Keratinocyte (primary cell): Measurements from ENCODE around the gene SH2B2. TPM values are rescaled to one million over a fixed set of nuclear protein-coding genes. Genes with fewer than 3 reads are reported as not detected.

Experiments
- DNase-seq: peaks from one replicate; pipeline ENCODE4 v3.0.0-alpha.2; 2011; ENCODE audit warnings: low read depth, missing footprints, low spot score
- FAIRE-seq: peaks from 2 replicates; lab custom pipeline; 2011; peaks lifted over from hg19 to GRCh38; lab: Jason Lieb, UNC
- H2AFZ ChIP-seq: 2 replicates; pipeline ENCODE4 v1.6.0; 2012; ENCODE audit warnings: low read length, control low read depth, inconsistent platforms; ENCODE audit not compliant: control insufficient read depth
- H3K27ac ChIP-seq: 2 replicates; pipeline ENCODE4 v1.5.1; 2011; ENCODE audit warnings: low read length; ENCODE audit not compliant: control insufficient read depth, insufficient read depth
- H3K27me3 ChIP-seq: 3 replicates; pipeline ENCODE4 v1.6.0; 2011; ENCODE audit warnings: low read length; ENCODE audit not compliant: control insufficient read depth, insufficient read depth; ENCODE audit errors: extremely low read depth
- H3K36me3 ChIP-seq, 2 experiments: 2 replicates in 1 of 2; 3 replicates in 1 of 2; pipeline ENCODE4 v1.5.1; 2011; ENCODE audit warnings: low read length in 2 of 2, mild to moderate bottlenecking in 1 of 2; ENCODE audit not compliant: control insufficient read depth in 2 of 2, insufficient read depth in 2 of 2; ENCODE audit errors: extremely low read depth in 1 of 2
- H3K4me1 ChIP-seq: 3 replicates; pipeline ENCODE4 v1.5.1; 2011; ENCODE audit warnings: low read length; ENCODE audit not compliant: control insufficient read depth, insufficient read depth; ENCODE audit errors: extremely low read depth
- H3K4me2 ChIP-seq: 3 replicates; pipeline ENCODE4 v1.6.0; 2011; ENCODE audit warnings: low read depth, low read length; ENCODE audit not compliant: control insufficient read depth, insufficient read depth; ENCODE audit errors: extremely low read depth
- H3K4me3 ChIP-seq, 3 experiments: fragments of 200-600 bp in 1 of 3; sonication (generic) in 1 of 3; 2 replicates in 2 of 3; 3 replicates in 1 of 3; pipeline ENCODE4 v1.5.1; 2011 to 2016; ENCODE audit warnings: low read length in 3 of 3, mild to moderate bottlenecking in 3 of 3, control low read depth in 2 of 3, inconsistent platforms in 1 of 3, low read depth in 1 of 3, mixed read lengths in 1 of 3, mixed run types in 1 of 3, moderate library complexity in 1 of 3; ENCODE audit not compliant: control insufficient read depth in 2 of 3, insufficient read depth in 2 of 3; ENCODE audit errors: extremely low read depth in 1 of 3
- H3K79me2 ChIP-seq: 2 replicates; pipeline ENCODE4 v1.6.0; 2012; ENCODE audit warnings: low read length; ENCODE audit not compliant: control insufficient read depth, insufficient read depth
- H3K9ac ChIP-seq: 3 replicates; pipeline ENCODE4 v1.6.0; 2011; ENCODE audit warnings: low read length; ENCODE audit not compliant: control insufficient read depth, insufficient read depth; ENCODE audit errors: extremely low read depth
- H3K9me1 ChIP-seq: 3 replicates; pipeline ENCODE4 v1.6.0; 2011; ENCODE audit warnings: low read length; ENCODE audit not compliant: control insufficient read depth, insufficient read depth; ENCODE audit errors: extremely low read depth
- H3K9me3 ChIP-seq: 2 replicates; pipeline ENCODE4 v1.5.1; 2012; ENCODE audit warnings: low read depth, low read length; ENCODE audit not compliant: control insufficient read depth
- H4K20me1 ChIP-seq: 3 replicates; pipeline ENCODE4 v1.6.0; 2011; ENCODE audit warnings: low read length; ENCODE audit not compliant: control insufficient read depth, insufficient read depth; ENCODE audit errors: extremely low read depth
- CTCF ChIP-seq, 3 experiments: IDR thresholded peaks in 1 of 3; conservative IDR thresholded peaks in 1 of 3; optimal IDR thresholded peaks in 1 of 3; 2 replicates in 2 of 3; 3 replicates in 1 of 3; pipeline versions ENCODE3 to v1.5.1; 2011; ENCODE audit warnings: low read length in 3 of 3, mild to moderate bottlenecking in 3 of 3, moderate library complexity in 2 of 3, control low read depth in 1 of 3, inconsistent platforms in 1 of 3; ENCODE audit not compliant: insufficient read depth in 2 of 3; ENCODE audit errors: extremely low read depth in 1 of 3
- EZH2 ChIP-seq: IDR thresholded peaks from one replicate; pipeline ENCODE4 v1.6.1; 2012; ENCODE audit warnings: inconsistent platforms, mild to moderate bottlenecking, low read length, moderate library complexity
- dilution Hi-C: fragments of 300-500 bp; cut with MboI; formaldehyde crosslinking; loops from one replicate; pipeline ENCODE4 v1.7.0; 2020; ENCODE audit warnings: low sequenced_read_pairs; ENCODE audit not compliant: extremely low pct_ligation_motif_present
- polyA plus RNA-seq, 5 experiments: library from polyadenylated mRNA; depleted of rRNA in 3 of 5; stranded (reverse) in 3 of 5; stranded (forward) in 1 of 5; unstranded in 1 of 5; fragments of >200 nt; gene quantifications; 1 replicate in 1 of 5; 2 replicates in 3 of 5; 3 replicates in 1 of 5; pipeline versions ENCODE4 v1.2.1 to v1.2.3, GENCODE V29; 2011 to 2012; ENCODE audit warnings: missing spikeins in 2 of 5, low read depth in 1 of 5, low replicate concordance in 1 of 5

Gene SH2B2
- polyA plus RNA-seq, 1 donor (not counting 4 experiments of a cell fraction or from before 2014, with no cell fraction given), result 0.59 TPM

- Histone ChIP-seq H3K27me3 (no peaks in the 10 kb centered on the region), H3K4me3 (no peak overlapping the region), H4K20me1 (no peaks in the 10 kb centered on the region), H3K4me1 (no peaks in the 10 kb centered on the region), H3K27ac (no peak overlapping the region), H3K9me3 (no peaks in the 10 kb centered on the region), H3K9ac (no peak overlapping the region), H2AFZ (no peak overlapping the region), H3K9me1 (no peaks in the 10 kb centered on the region), H3K4me2 (no peak overlapping the region), H3K79me2 (no peaks in the 10 kb centered on the region), H3K36me3 (peaks cover 3 to 8% of the 10 kb centered on the region in 2 experiments)
- DNase-seq (no peak), FAIRE-seq (no peak)
- TF ChIP-seq CTCF (optimal IDR thresholded peaks at IDR 0.05 in 1 of 3, IDR thresholded peaks at IDR 0.05 in 1 of 3, conservative IDR thresholded peaks at IDR 0.05 in 1 of 3; ENCODE audit: extremely low read depth in 1 of 3, insufficient read depth in 2 of 3, low read length in 3 of 3) (no peak), EZH2 (no peak)
- dilution Hi-C loops, result no loop called here
Measured at GRCh38 chr7:102241431-102241830, 45.2 kb upstream of the SH2B2 start.

- Histone ChIP-seq H3K4me3 (no peak overlapping the region), H3K27me3 (no peaks in the 10 kb centered on the region), H3K27ac (no peak overlapping the region), H3K79me2 (no peaks in the 10 kb centered on the region), H3K9me3 (no peaks in the 10 kb centered on the region), H3K9me1 (no peaks in the 10 kb centered on the region), H3K9ac (no peak overlapping the region), H3K4me1 (no peaks in the 10 kb centered on the region), H2AFZ (no peak overlapping the region), H4K20me1 (no peaks in the 10 kb centered on the region), H3K4me2 (no peak overlapping the region), H3K36me3 (peaks cover 3 to 8% of the 10 kb centered on the region in 2 experiments)
- DNase-seq, result no peak
- no peak for FAIRE-seq
- no peak for TF ChIP-seq CTCF (optimal IDR thresholded peaks at IDR 0.05 in 1 of 3, IDR thresholded peaks at IDR 0.05 in 1 of 3, conservative IDR thresholded peaks at IDR 0.05 in 1 of 3; ENCODE audit: extremely low read depth in 1 of 3, insufficient read depth in 2 of 3, low read length in 3 of 3)
- no peak for TF ChIP-seq EZH2
- dilution Hi-C loops, result no loop called here
Measured at GRCh38 chr7:102244601-102245000, 42.1 kb upstream of the SH2B2 start.
